Gastrocnemius medialis (tissue), 4 donors: Measurements from ENCODE around the gene VPS18.

ENCODE experiments used
- POLR2A ChIP-seq, 2 donors: fragments of 450-650 bp; IDR thresholded peaks; one replicate each; pipeline ENCODE4 v1.6.1; 2017; ENCODE audit warnings: antibody characterized with exemption in 2 of 2, mild to moderate bottlenecking in 2 of 2, moderate library complexity in 2 of 2
- TF ChIP-seq, protein P1 (sequence below), 5 experiments: fragments of 450-650 bp in 3 of 5; fragments of 200-600 bp in 2 of 5; sonication (generic) in 2 of 5; IDR thresholded peaks in 4 of 5; conservative IDR thresholded peaks in 1 of 5; 1 replicate in 4 of 5; 2 replicates in 1 of 5; pipeline ENCODE4 v1.5.1; 2016 to 2019; ENCODE audit warnings: antibody characterized with exemption in 5 of 5, mild to moderate bottlenecking in 3 of 5, moderate library complexity in 3 of 5

GRCh38 chr15:40871749-40872617 is 22.3 kb upstream of the VPS18 start:
- TF ChIP-seq, protein P1, sequence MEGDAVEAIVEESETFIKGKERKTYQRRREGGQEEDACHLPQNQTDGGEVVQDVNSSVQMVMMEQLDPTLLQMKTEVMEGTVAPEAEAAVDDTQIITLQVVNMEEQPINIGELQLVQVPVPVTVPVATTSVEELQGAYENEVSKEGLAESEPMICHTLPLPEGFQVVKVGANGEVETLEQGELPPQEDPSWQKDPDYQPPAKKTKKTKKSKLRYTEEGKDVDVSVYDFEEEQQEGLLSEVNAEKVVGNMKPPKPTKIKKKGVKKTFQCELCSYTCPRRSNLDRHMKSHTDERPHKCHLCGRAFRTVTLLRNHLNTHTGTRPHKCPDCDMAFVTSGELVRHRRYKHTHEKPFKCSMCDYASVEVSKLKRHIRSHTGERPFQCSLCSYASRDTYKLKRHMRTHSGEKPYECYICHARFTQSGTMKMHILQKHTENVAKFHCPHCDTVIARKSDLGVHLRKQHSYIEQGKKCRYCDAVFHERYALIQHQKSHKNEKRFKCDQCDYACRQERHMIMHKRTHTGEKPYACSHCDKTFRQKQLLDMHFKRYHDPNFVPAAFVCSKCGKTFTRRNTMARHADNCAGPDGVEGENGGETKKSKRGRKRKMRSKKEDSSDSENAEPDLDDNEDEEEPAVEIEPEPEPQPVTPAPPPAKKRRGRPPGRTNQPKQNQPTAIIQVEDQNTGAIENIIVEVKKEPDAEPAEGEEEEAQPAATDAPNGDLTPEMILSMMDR (IDR thresholded peaks at IDR 0.05 in 4 of 5, conservative IDR thresholded peaks at IDR 0.05 in 1 of 5), result no peak
- no peak for TF ChIP-seq POLR2A (IDR thresholded peaks at IDR 0.05)
